ENCODE results near the gene ZIC2. TPM values are rescaled to one million over a fixed set of nuclear protein-coding genes. Genes with fewer than 3 reads are reported as not detected.

ZIC2 gene
- total RNA-seq, 1 experiment from 2014 or later: 3.5 TPM

GRCh38 chr13:99980201-99980823, 1.3 kb upstream of the ZIC2 start:
- H3K4me1 Mint-ChIP-seq (ENCODE audit: low read depth, unreplicated experiment): no peaks in the 10 kb centered on the region
- CTCF ChIA-PET: no interaction called here
- H3K27me3 Mint-ChIP-seq (ENCODE audit: unreplicated experiment): no peaks in the 10 kb centered on the region
- H3K27ac Mint-ChIP-seq (ENCODE audit: unreplicated experiment): no peak overlapping the region
- BruUV-seq (replicated peaks): no TSS peak
- H3K9me3 Mint-ChIP-seq (ENCODE audit: low read depth, unreplicated experiment): no peaks in the 10 kb centered on the region
- intact Hi-C loops (cut with micrococcal nuclease; ENCODE audit: unreplicated experiment): no loop called here
- TF ChIP-seq CTCF (IDR thresholded peaks at IDR 0.05; ENCODE audit: unreplicated experiment): no peak
- peaks cover 4% of the 10 kb centered on the region for H3K36me3 Mint-ChIP-seq (ENCODE audit: insufficient read depth, unreplicated experiment)
- peak overlapping the region; percentile 60 for H3K4me3 Mint-ChIP-seq (ENCODE audit: low read depth, unreplicated experiment)
- DNase-seq: peak; percentile 62

- intact Hi-C loops (cut with micrococcal nuclease; ENCODE audit: unreplicated experiment): no loop called here
- no TSS peak for BruUV-seq (replicated peaks)
- CTCF ChIA-PET: no interaction called here
- TF ChIP-seq CTCF (IDR thresholded peaks at IDR 0.05; ENCODE audit: unreplicated experiment): no peak
- H3K27ac Mint-ChIP-seq (ENCODE audit: unreplicated experiment): no peak overlapping the region
- H3K4me1 Mint-ChIP-seq (ENCODE audit: low read depth, unreplicated experiment): no peaks in the 10 kb centered on the region
- H3K9me3 Mint-ChIP-seq (ENCODE audit: low read depth, unreplicated experiment): no peaks in the 10 kb centered on the region
- H3K4me3 Mint-ChIP-seq (ENCODE audit: low read depth, unreplicated experiment): peak overlapping the region; percentile 60
- peaks cover 4% of the 10 kb centered on the region for H3K36me3 Mint-ChIP-seq (ENCODE audit: insufficient read depth, unreplicated experiment)
- DNase-seq: no peak
- H3K27me3 Mint-ChIP-seq (ENCODE audit: unreplicated experiment): no peaks in the 10 kb centered on the region
Measured at GRCh38 chr13:99980824-99981734, 505 bp upstream of the ZIC2 start.

GRCh38 chr13:99982036-99982730, 599 bp downstream of the ZIC2 start:
- Mint-ChIP-seq H3K4me1 (ENCODE audit: low read depth, unreplicated experiment) (no peaks in the 10 kb centered on the region), H3K9me3 (ENCODE audit: low read depth, unreplicated experiment) (no peaks in the 10 kb centered on the region), H3K36me3 (ENCODE audit: insufficient read depth, unreplicated experiment) (peaks cover 4% of the 10 kb centered on the region), H3K27ac (ENCODE audit: unreplicated experiment) (no peak overlapping the region), H3K27me3 (ENCODE audit: unreplicated experiment) (no peaks in the 10 kb centered on the region), H3K4me3 (ENCODE audit: low read depth, unreplicated experiment) (peak overlapping the region; percentile 60)
- no peak for TF ChIP-seq CTCF (IDR thresholded peaks at IDR 0.05; ENCODE audit: unreplicated experiment)
- no peak for DNase-seq
- no TSS peak for BruUV-seq (replicated peaks)
- CTCF ChIA-PET: interaction anchor here (0.7 kb wide), 1 partner anchor 431 kb away, joined by 5 read pairs; no protein-coding TSS in a partner anchor
- intact Hi-C loops (cut with micrococcal nuclease; ENCODE audit: unreplicated experiment): no loop called here

DNA sequence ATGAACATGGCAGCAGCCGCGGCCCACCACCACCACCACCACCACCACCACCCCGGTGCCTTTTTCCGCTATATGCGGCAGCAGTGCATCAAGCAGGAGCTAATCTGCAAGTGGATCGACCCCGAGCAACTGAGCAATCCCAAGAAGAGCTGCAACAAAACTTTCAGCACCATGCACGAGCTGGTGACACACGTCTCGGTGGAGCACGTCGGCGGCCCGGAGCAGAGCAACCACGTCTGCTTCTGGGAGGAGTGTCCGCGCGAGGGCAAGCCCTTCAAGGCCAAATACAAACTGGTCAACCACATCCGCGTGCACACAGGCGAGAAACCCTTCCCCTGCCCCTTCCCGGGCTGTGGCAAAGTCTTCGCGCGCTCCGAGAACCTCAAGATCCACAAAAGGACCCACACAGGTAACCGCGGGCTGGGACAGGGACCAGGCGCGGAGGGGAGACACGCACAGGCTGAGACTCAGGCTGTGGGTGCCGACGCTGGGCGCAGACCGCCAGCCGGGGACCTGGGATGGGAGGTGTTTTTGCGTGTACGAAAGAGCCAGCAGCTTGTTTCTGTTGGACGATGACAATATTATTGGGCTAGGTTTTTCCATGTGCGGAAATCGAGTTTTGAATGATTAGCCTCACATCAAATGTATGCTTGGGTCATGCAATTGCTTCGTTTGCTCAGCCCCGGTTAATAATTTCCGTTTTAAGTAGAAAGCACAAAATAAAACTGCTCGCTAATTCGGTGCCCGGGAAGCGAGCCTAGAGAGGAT, 1.3 kb downstream of the ZIC2 start:
- Mint-ChIP-seq H3K4me1 (ENCODE audit: low read depth, unreplicated experiment) (no peaks in the 10 kb centered on the region), H3K27me3 (ENCODE audit: unreplicated experiment) (no peaks in the 10 kb centered on the region), H3K9me3 (ENCODE audit: low read depth, unreplicated experiment) (no peaks in the 10 kb centered on the region), H3K27ac (ENCODE audit: unreplicated experiment) (no peak overlapping the region), H3K36me3 (ENCODE audit: insufficient read depth, unreplicated experiment) (peaks cover 4% of the 10 kb centered on the region), H3K4me3 (ENCODE audit: low read depth, unreplicated experiment) (peak overlapping the region; percentile 60)
- no TSS peak for BruUV-seq (replicated peaks)
- no peak for DNase-seq
- intact Hi-C loops (cut with micrococcal nuclease; ENCODE audit: unreplicated experiment): no loop called here
- CTCF ChIA-PET: interaction anchor here (0.7 kb wide), 1 partner anchor 431 kb away, joined by 5 read pairs; no protein-coding TSS in a partner anchor
- TF ChIP-seq CTCF (IDR thresholded peaks at IDR 0.05; ENCODE audit: unreplicated experiment): no peak
